Measurements from ENCODE around the gene FOXN1.

FOXN1 gene

GRCh38 chr17:28487881-28488532 is 18.1 kb upstream of the FOXN1 start:
- TF ChIP-seq CTCF (IDR thresholded peaks at IDR 0.05; ENCODE audit: low read depth, low read length, missing control alignments): no peak
- no peak for DNase-seq (ENCODE audit: extremely low read depth, low read depth)
- H3K4me3 ChIP-seq (replicated peaks; ENCODE audit: low read depth, low read length): no peak overlapping the region

GRCh38 chr17:28488533-28489276 is 17.4 kb upstream of the FOXN1 start:
- no peak for TF ChIP-seq CTCF (IDR thresholded peaks at IDR 0.05; ENCODE audit: low read depth, low read length, missing control alignments)
- no peak for DNase-seq (ENCODE audit: extremely low read depth, low read depth)
- H3K4me3 ChIP-seq (replicated peaks; ENCODE audit: low read depth, low read length): no peak overlapping the region

- DNase-seq (ENCODE audit: extremely low read depth, low read depth): no peak
- no peak for TF ChIP-seq CTCF (IDR thresholded peaks at IDR 0.05; ENCODE audit: low read depth, low read length, missing control alignments)
- H3K4me3 ChIP-seq (replicated peaks; ENCODE audit: low read depth, low read length): no peak overlapping the region
Measured at GRCh38 chr17:28491286-28491685, 14.9 kb upstream of the FOXN1 start.

GRCh38 chr17:28491860-28492259 is 14.3 kb upstream of the FOXN1 start:
- TF ChIP-seq CTCF (IDR thresholded peaks at IDR 0.05; ENCODE audit: low read depth, low read length, missing control alignments): no peak
- no peak for DNase-seq (ENCODE audit: extremely low read depth, low read depth)
- no peak overlapping the region for H3K4me3 ChIP-seq (replicated peaks; ENCODE audit: low read depth, low read length)

GRCh38 chr17:28492352-28493310 is 13.5 kb upstream of the FOXN1 start:
- no peak for TF ChIP-seq CTCF (IDR thresholded peaks at IDR 0.05; ENCODE audit: low read depth, low read length, missing control alignments)
- H3K4me3 ChIP-seq (replicated peaks; ENCODE audit: low read depth, low read length): no peak overlapping the region
- no peak for DNase-seq (ENCODE audit: extremely low read depth, low read depth)

GRCh38 chr17:28493460-28493859 is 12.7 kb upstream of the FOXN1 start:
- DNase-seq (ENCODE audit: extremely low read depth, low read depth): peak; percentile 2
- no peak for TF ChIP-seq CTCF (IDR thresholded peaks at IDR 0.05; ENCODE audit: low read depth, low read length, missing control alignments)
- no peak overlapping the region for H3K4me3 ChIP-seq (replicated peaks; ENCODE audit: low read depth, low read length)
